NT2/D1 (cell line): Measurements from ENCODE around the gene TBC1D16.

ENCODE experiments used
- SUZ12 ChIP-seq: IDR thresholded peaks from 2 replicates; pipeline ENCODE4 v1.6.1; 2011; ENCODE audit not compliant: insufficient read length, insufficient read depth; ENCODE audit errors: extremely low read depth
- ZNF274 ChIP-seq: IDR thresholded peaks from 2 replicates; pipeline ENCODE4 v1.6.1; 2011; ENCODE audit warnings: mild to moderate bottlenecking, low read depth, low read length

DNA sequence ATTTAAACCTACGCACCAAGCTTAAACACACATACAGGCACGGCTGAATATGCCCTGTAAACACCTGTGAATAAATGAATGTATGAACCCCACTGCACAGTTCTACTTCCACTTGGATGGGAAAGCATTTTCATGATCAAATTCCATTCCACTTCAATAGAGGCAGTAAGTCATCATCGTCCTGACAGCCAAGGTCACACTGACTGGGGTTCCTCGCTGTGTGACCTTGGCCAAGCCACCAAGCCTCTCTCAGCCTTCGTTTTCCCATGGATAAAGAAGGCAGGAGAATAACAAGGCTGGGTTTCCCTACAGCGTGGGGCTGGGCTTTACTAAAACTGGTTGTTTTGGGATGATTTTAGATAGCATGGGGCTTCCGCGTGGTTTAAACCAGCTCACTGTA is 82.8 kb downstream of the TBC1D16 start:
- TF ChIP-seq ZNF274 (no peak), SUZ12 (no peak)
